ENCODE measurements around the gene CUX1.

Gene CUX1

DNA sequence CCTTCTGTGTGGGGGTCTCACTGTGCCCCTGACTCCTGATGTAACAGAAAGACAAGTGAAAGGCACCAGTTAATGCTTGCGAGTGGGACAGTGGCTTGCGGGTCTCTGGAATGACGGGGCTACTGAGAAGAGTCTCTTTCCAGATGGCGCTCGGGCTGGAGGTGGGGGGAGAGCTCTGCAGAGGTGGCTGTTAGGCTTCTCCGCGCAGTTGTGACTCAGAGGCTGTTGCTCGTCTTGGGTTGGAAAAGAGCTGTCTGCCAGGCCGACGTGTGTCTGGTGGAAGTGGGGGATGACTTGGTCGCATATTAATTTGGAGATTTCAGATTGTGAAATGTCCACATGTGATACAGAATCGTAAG, 441.3 kb downstream of the CUX1 start:
- no peaks in the 10 kb centered on the region for H3K4me1 ChIP-seq (ENCODE audit: low read depth, poor library complexity, severe bottlenecking)
- no peak overlapping the region for H3K9ac ChIP-seq
- no peaks in the 10 kb centered on the region for H3K27me3 ChIP-seq (ENCODE audit: insufficient read depth, low read depth)
- no peak overlapping the region for H3K4me3 ChIP-seq (IDR thresholded peaks at IDR 0.05; ENCODE audit: insufficient read depth, low read depth, low read length)
- no peak overlapping the region for H3K4me2 ChIP-seq
- TF ChIP-seq, protein P1, sequence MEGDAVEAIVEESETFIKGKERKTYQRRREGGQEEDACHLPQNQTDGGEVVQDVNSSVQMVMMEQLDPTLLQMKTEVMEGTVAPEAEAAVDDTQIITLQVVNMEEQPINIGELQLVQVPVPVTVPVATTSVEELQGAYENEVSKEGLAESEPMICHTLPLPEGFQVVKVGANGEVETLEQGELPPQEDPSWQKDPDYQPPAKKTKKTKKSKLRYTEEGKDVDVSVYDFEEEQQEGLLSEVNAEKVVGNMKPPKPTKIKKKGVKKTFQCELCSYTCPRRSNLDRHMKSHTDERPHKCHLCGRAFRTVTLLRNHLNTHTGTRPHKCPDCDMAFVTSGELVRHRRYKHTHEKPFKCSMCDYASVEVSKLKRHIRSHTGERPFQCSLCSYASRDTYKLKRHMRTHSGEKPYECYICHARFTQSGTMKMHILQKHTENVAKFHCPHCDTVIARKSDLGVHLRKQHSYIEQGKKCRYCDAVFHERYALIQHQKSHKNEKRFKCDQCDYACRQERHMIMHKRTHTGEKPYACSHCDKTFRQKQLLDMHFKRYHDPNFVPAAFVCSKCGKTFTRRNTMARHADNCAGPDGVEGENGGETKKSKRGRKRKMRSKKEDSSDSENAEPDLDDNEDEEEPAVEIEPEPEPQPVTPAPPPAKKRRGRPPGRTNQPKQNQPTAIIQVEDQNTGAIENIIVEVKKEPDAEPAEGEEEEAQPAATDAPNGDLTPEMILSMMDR (conservative IDR thresholded peaks at IDR 0.05; ENCODE audit: low read depth, low read length) = no peak
- H3K36me3 ChIP-seq (ENCODE audit: insufficient read depth) = no peaks in the 10 kb centered on the region
- no peaks in the 10 kb centered on the region for H3K79me2 ChIP-seq (ENCODE audit: insufficient read depth, low read depth)
- H4K20me1 ChIP-seq (ENCODE audit: insufficient read depth) = no peaks in the 10 kb centered on the region
- no peak overlapping the region for H2AFZ ChIP-seq (ENCODE audit: low read depth)
- H3K27ac ChIP-seq = no peak overlapping the region

DNA sequence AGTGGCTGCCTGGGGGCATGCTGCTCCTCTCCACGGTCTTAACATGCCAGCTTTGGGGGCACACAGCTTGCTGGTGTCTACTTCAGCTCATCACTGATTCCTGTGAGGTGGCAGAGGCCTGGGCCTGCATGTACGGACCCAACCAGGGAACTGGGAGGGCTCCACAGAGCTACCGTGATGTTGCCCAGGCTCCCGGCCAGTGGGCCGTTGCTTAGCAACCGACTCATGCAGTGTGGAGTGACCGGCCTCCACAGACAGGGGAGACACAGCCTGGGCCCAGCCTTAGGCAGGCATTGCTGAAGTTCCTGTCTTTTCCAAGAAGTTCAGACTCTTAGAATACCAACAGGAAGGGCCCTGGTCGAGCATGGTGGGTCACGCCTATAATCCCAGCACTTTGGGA, 443.4 kb downstream of the CUX1 start:
- H2AFZ ChIP-seq (ENCODE audit: low read depth) = no peak overlapping the region
- TF ChIP-seq, protein P1 (conservative IDR thresholded peaks at IDR 0.05; ENCODE audit: low read depth, low read length) = no peak
- H3K4me1 ChIP-seq (ENCODE audit: low read depth, poor library complexity, severe bottlenecking) = no peaks in the 10 kb centered on the region
- no peak overlapping the region for H3K9ac ChIP-seq
- no peaks in the 10 kb centered on the region for H3K36me3 ChIP-seq (ENCODE audit: insufficient read depth)
- no peak overlapping the region for H3K4me3 ChIP-seq (IDR thresholded peaks at IDR 0.05; ENCODE audit: insufficient read depth, low read depth, low read length)
- no peaks in the 10 kb centered on the region for H4K20me1 ChIP-seq (ENCODE audit: insufficient read depth)
- H3K27ac ChIP-seq = no peak overlapping the region
- no peak overlapping the region for H3K4me2 ChIP-seq
- H3K79me2 ChIP-seq (ENCODE audit: insufficient read depth, low read depth) = no peaks in the 10 kb centered on the region
- H3K27me3 ChIP-seq (ENCODE audit: insufficient read depth, low read depth) = no peaks in the 10 kb centered on the region

DNA sequence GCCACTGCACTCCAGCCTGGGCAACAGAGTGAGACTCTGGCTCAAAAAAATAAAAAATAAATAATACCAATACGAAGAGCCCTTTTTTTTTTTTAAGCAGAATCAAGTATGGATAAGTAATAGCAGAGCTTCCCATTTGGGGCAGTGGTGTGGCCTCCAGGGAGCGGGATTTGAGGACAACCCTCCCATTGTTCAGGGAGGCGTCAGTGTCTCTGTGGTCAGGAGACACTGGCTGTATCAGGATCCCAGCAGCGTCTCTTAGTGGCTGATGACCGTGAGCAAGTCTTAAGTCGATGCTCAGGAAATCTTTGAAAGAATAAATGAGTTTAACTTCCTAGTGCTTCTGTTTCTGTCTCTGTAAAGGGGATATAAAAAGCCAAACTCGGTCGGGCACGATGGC, 444.0 kb downstream of the CUX1 start:
- H3K4me2 ChIP-seq = no peak overlapping the region
- TF ChIP-seq, protein P1 (conservative IDR thresholded peaks at IDR 0.05; ENCODE audit: low read depth, low read length) = no peak
- H3K4me3 ChIP-seq (IDR thresholded peaks at IDR 0.05; ENCODE audit: insufficient read depth, low read depth, low read length) = no peak overlapping the region
- no peaks in the 10 kb centered on the region for H3K79me2 ChIP-seq (ENCODE audit: insufficient read depth, low read depth)
- no peaks in the 10 kb centered on the region for H4K20me1 ChIP-seq (ENCODE audit: insufficient read depth)
- H3K27ac ChIP-seq = no peak overlapping the region
- H3K4me1 ChIP-seq (ENCODE audit: low read depth, poor library complexity, severe bottlenecking) = no peaks in the 10 kb centered on the region
- H3K36me3 ChIP-seq (ENCODE audit: insufficient read depth) = no peaks in the 10 kb centered on the region
- no peak overlapping the region for H2AFZ ChIP-seq (ENCODE audit: low read depth)
- H3K27me3 ChIP-seq (ENCODE audit: insufficient read depth, low read depth) = no peaks in the 10 kb centered on the region
- no peak overlapping the region for H3K9ac ChIP-seq

DNA sequence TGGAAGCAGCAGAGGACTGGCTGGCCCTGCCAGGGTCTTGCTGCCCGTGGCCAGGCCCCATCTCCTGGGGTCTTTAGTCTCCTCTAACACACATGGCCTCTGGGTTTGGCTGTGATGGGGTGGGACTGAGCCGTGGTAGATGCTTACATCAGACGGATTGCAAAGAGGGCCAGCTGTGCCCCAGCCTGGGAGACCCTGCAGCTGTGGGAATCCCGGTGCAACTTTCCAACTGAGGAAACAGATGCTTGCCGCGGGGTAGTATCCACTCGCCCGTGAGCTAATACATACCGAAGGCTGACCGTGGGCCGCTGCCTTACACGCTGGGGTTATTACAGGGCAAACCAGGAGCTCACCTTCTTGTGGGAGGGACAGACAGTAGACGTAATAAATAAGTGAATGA, 445.1 kb downstream of the CUX1 start:
- Histone ChIP-seq H2AFZ (ENCODE audit: low read depth) (no peak overlapping the region), H3K4me2 (no peak overlapping the region), H3K4me1 (ENCODE audit: low read depth, poor library complexity, severe bottlenecking) (no peaks in the 10 kb centered on the region), H3K27me3 (ENCODE audit: insufficient read depth, low read depth) (no peaks in the 10 kb centered on the region), H3K36me3 (ENCODE audit: insufficient read depth) (no peaks in the 10 kb centered on the region), H3K9ac (no peak overlapping the region), H3K4me3 (IDR thresholded peaks at IDR 0.05; ENCODE audit: insufficient read depth, low read depth, low read length) (no peak overlapping the region), H3K79me2 (ENCODE audit: insufficient read depth, low read depth) (no peaks in the 10 kb centered on the region), H4K20me1 (ENCODE audit: insufficient read depth) (no peaks in the 10 kb centered on the region), H3K27ac (no peak overlapping the region)
- TF ChIP-seq, protein P1 (conservative IDR thresholded peaks at IDR 0.05; ENCODE audit: low read depth, low read length) = no peak

Data from KMS-11 (cell line).